OCI-LY7 (cell line): ENCODE data around the gene TMEM43. TPM values are rescaled to one million over a fixed set of nuclear protein-coding genes. Genes with fewer than 3 reads are reported as not detected.

Source experiments
- BruUV-seq: library from RNA; stranded (reverse); fragments of 400-500 nt; replicated peaks from 2 replicates; lab custom pipeline; 2021; lab: Mats Ljungman, UMichigan
- CTCF ChIA-PET: fragments of 300-600 bp; sonication (Branson Sonifier 250); formaldehyde crosslinking; loops from one replicate; lab custom pipeline; 2022; ENCODE audit warnings: antibody characterized with exemption; ENCODE audit not compliant: unreplicated experiment; lab: Charles Lee
- POLR2A ChIA-PET: fragments of 300-600 bp; sonication (Branson Sonifier 250); formaldehyde crosslinking; loops from one replicate; lab custom pipeline; 2022; ENCODE audit warnings: antibody characterized with exemption; lab: Charles Lee
- DNase-seq: peaks from one replicate; pipeline ENCODE4 v3.0.0-alpha.2; 2015; ENCODE audit warnings: low spot score
- H2AFZ ChIP-seq: fragments of 200-600 bp; sonication (generic), shearing (Covaris generic); 2 replicates; pipeline ENCODE4 v1.6.1; 2014; ENCODE audit warnings: mild to moderate bottlenecking, antibody characterized with exemption, low read length, moderate library complexity
- H3K27ac ChIP-seq: fragments of 200-600 bp; sonication (generic); 2 replicates; pipeline ENCODE4 v1.5.1; 2014; ENCODE audit warnings: mixed run types, low read depth, mild to moderate bottlenecking, moderate library complexity, low read length, inconsistent platforms; ENCODE audit not compliant: poor library complexity, severe bottlenecking
- H3K36me3 ChIP-seq: fragments of 200-600 bp; sonication (generic); 2 replicates; pipeline ENCODE4 v1.6.1; 2014; ENCODE audit warnings: mild to moderate bottlenecking, antibody characterized with exemption, low read length, moderate library complexity, mixed read lengths; ENCODE audit not compliant: insufficient read depth
- H3K4me1 ChIP-seq: fragments of 200-600 bp; sonication (generic); 2 replicates; pipeline ENCODE4 v1.5.1; 2014; ENCODE audit warnings: mild to moderate bottlenecking, low read length; ENCODE audit not compliant: insufficient read depth, poor library complexity, severe bottlenecking
- H3K4me2 ChIP-seq: fragments of 200-600 bp; sonication (generic); 2 replicates; pipeline ENCODE4 v1.6.1; 2014; ENCODE audit warnings: mild to moderate bottlenecking, low read length
- H3K4me3 ChIP-seq: fragments of 200-600 bp; sonication (generic); 2 replicates; pipeline ENCODE4 v1.5.1; 2014; ENCODE audit warnings: mild to moderate bottlenecking, low read depth, low read length; ENCODE audit not compliant: poor library complexity, severe bottlenecking
- H3K79me2 ChIP-seq: fragments of 200-600 bp; sonication (generic); 2 replicates; pipeline ENCODE4 v1.6.1; 2016; ENCODE audit warnings: low read depth, mild to moderate bottlenecking, low read length, moderate library complexity, mixed read lengths; ENCODE audit not compliant: insufficient read depth
- H3K9me2 ChIP-seq: fragments of 200-600 bp; sonication (generic); 2 replicates; pipeline ENCODE4 v1.6.1; 2016; ENCODE audit warnings: mild to moderate bottlenecking, low read length, mixed read lengths; ENCODE audit not compliant: insufficient read depth
- H3K9me3 ChIP-seq: fragments of 200-600 bp; sonication (generic); 2 replicates; pipeline ENCODE4 v1.6.1; 2014; ENCODE audit warnings: mild to moderate bottlenecking, mixed run types, low read length, mixed read lengths
- H4K20me1 ChIP-seq: fragments of 200-600 bp; sonication (generic); 2 replicates; pipeline ENCODE4 v1.6.1; 2014; ENCODE audit warnings: mild to moderate bottlenecking, antibody characterized with exemption, low read length, moderate library complexity, mixed read lengths; ENCODE audit not compliant: insufficient read depth
- EZH2phosphoT487 ChIP-seq: fragments of 200-600 bp; sonication (generic); IDR thresholded peaks from 2 replicates; pipeline ENCODE4 v1.6.1; 2018; ENCODE audit warnings: low read depth, borderline replicate concordance, mild to moderate bottlenecking, mixed run types, antibody characterized with exemption, low read length, moderate library complexity, mixed read lengths
- intact Hi-C: fragments of 100-400 bp; cut with micrococcal nuclease; formaldehyde crosslinking; loops from one replicate; pipeline ENCODE4 v1.10.0; 2022; ENCODE audit not compliant: unreplicated experiment
- total RNA-seq, 2 experiments: library from RNA; depleted of rRNA in 1 of 2; stranded (reverse); fragments of >200 nt in 1 of 2; shearing (Covaris generic) in 1 of 2; gene quantifications; 2 replicates each; pipeline ENCODE4 v1.2.3, GENCODE V29; 2014 to 2022
- TF ChIP-seq, protein P1 (sequence below): fragments of 200-600 bp; sonication (generic); conservative IDR thresholded peaks from 2 replicates; pipeline ENCODE4 v1.5.1; 2014; ENCODE audit warnings: mild to moderate bottlenecking, antibody characterized with exemption, low read length, moderate library complexity, mixed read lengths

TMEM43 gene
- total RNA-seq, 2 experiments from 2014 or later = 19.7 to 22.2 TPM

DNA sequence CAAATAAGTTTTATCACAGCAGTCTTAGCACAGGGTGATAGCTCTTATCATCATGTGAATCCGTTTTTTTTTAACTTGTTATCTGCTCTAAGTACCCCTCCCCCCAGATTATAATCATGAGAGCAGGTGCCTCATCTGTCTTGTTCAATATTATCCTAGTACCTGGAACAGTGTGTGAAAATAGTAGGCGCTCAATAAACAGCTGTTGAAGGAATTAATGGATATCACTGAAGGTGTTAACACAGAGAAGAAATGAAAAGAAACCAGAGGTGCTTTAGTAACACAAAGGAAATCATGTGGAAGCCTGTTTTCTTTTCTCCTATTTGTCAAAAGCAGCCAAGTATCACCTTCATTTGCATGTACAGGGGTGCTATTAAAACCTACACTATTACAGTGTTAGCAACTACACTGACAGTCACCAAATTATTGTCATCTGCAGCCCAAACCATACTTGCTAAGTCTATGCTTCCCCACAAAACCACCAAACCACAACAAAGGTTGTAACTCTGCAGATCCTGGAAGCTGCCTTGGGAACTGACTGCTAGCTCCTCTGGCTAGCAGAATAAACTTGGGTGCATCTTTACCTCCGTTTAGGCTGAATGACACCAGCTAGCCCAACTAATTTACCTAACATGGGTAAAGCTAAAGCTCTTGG lies 50.7 kb downstream of the TMEM43 start:
- peaks cover 28% of the 10 kb centered on the region for H3K36me3 ChIP-seq
- peaks cover 73% of the 10 kb centered on the region for H3K79me2 ChIP-seq
- H4K20me1 ChIP-seq = peaks cover 16% of the 10 kb centered on the region; the same call in 1 of the 2 replicates
- no peaks in the 10 kb centered on the region for H3K9me2 ChIP-seq
- ChIA-PET CTCF (no interaction called here), POLR2A (interaction anchor here (0.6 to 1.3 kb wide), 10 partner anchors 9 to 761 kb away, joined by 3 to 9 read pairs (median 4); partner anchors contain the start of genes CHCHD4 and TMEM43)
- peak overlapping the region; percentile 60 for H3K4me3 ChIP-seq
- intact Hi-C loops = loop anchor here (5.0 kb wide), 1 partner anchor 772 kb away; the partner anchor contains the start of gene NR2C2
- TF ChIP-seq, protein P1, sequence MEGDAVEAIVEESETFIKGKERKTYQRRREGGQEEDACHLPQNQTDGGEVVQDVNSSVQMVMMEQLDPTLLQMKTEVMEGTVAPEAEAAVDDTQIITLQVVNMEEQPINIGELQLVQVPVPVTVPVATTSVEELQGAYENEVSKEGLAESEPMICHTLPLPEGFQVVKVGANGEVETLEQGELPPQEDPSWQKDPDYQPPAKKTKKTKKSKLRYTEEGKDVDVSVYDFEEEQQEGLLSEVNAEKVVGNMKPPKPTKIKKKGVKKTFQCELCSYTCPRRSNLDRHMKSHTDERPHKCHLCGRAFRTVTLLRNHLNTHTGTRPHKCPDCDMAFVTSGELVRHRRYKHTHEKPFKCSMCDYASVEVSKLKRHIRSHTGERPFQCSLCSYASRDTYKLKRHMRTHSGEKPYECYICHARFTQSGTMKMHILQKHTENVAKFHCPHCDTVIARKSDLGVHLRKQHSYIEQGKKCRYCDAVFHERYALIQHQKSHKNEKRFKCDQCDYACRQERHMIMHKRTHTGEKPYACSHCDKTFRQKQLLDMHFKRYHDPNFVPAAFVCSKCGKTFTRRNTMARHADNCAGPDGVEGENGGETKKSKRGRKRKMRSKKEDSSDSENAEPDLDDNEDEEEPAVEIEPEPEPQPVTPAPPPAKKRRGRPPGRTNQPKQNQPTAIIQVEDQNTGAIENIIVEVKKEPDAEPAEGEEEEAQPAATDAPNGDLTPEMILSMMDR = no peak
- TF ChIP-seq EZH2phosphoT487 = no peak
- H3K27ac ChIP-seq = peak overlapping the region; percentile 79
- H2AFZ ChIP-seq = no peak overlapping the region
- no TSS peak for BruUV-seq
- H3K9me3 ChIP-seq = no peaks in the 10 kb centered on the region
- peak overlapping the region; percentile 74 for H3K4me2 ChIP-seq
- H3K4me1 ChIP-seq = peaks cover 46% of the 10 kb centered on the region
- DNase-seq = peak; percentile 60

DNA sequence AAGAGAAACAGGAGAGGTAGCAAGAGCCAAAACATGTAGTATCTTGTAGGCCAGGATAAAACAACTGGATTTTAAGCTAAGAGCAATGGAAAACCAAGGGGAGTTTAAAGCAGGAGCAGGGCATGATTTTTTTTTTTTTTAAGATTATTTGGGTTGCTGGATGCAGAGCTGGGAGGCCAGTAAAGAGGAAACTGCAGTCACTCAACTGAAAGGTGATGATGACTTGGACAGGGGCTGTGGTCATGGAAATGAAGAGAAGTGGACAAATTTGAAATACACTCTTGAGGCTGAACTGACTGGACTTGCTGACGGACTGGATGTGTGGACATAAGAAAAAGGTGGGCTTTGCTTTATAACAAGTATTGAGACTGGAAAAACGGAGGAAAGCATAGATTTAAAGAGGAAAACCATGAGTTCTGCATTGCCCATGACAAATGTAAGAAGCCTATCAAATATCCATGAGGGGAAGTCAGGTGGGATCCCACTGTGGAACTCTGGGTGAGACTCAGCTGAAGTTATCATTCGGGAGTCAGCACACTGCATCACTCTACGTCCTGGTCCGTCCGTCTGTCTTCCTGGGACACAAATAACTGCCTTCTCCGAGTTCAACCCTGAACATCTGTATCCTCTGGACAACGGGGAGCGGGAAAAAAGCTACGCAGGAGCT lies 52.9 kb downstream of the TMEM43 start:
- Histone ChIP-seq H3K36me3 (peaks cover 25% of the 10 kb centered on the region), H3K9me2 (no peaks in the 10 kb centered on the region), H3K4me2 (peak overlapping the region; percentile 74), H3K4me1 (peaks cover 47% of the 10 kb centered on the region), H3K27ac (peak overlapping the region; percentile 33), H3K4me3 (peak overlapping the region; percentile 91), H3K79me2 (peaks cover 94% of the 10 kb centered on the region), H3K9me3 (no peaks in the 10 kb centered on the region), H4K20me1 (peaks cover 16% of the 10 kb centered on the region; the same call in 1 of the 2 replicates), H2AFZ (peak overlapping the region; percentile 49; the same call in 1 of the 2 replicates)
- TF ChIP-seq, protein P1 = no peak
- no peak for TF ChIP-seq EZH2phosphoT487
- ChIA-PET CTCF (interaction anchor here (1.4 kb wide), 1 partner anchor 10 kb away, joined by 3 read pairs; no protein-coding TSS in a partner anchor), POLR2A (interaction anchor here (0.7 to 2.2 kb wide), 7 partner anchors 12 to 923 kb away, joined by 3 to 20 read pairs (median 5); partner anchors contain the start of genes CCDC174, CHCHD4 and TMEM43)
- intact Hi-C loops = loop anchor here (1.0 to 5.0 kb wide), 2 partner anchors 53 to 770 kb away; partner anchors contain the start of genes CHCHD4 and NR2C2
- TSS peak; percentile 67 for BruUV-seq
- peak; percentile 16 for DNase-seq
